ENCODE results near the gene RPTOR. TPM values are rescaled to one million over a fixed set of nuclear protein-coding genes. Genes with fewer than 3 reads are reported as not detected.
"Not testable (repeated sequence)": the region's sequence is repeated elsewhere in the genome, so short reads cannot be mapped to it uniquely, and the experiment has no call there.

The RPTOR gene
- total RNA-seq, 4 donors from 2014 or later, result 19.0 to 48.3 (median 27.3) TPM

DNA sequence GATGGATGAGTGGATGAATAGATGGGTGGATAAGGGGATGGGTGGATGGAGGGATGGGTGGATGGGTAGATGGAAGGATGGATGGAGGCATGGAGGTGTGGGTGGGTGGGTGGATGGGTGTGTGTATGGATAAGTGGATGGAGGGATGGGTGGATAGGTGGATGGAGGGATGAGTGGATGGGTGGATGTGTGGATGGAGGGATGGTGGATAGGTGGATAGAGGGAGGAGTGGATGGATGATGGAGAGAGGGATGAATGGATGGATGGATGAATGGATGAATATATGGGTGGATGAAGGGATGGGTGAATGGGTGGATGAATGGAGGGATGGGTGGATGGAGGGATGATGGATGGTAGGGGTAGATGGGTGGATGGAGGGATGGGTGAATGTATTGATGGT is 40.7 kb upstream of the RPTOR start:
- intact Hi-C loops (cut with DNase I; ENCODE audit: low total_unique reads), result no loop called here
- no peaks in the 10 kb centered on the region for H3K27me3 ChIP-seq
- TF ChIP-seq, protein P1, sequence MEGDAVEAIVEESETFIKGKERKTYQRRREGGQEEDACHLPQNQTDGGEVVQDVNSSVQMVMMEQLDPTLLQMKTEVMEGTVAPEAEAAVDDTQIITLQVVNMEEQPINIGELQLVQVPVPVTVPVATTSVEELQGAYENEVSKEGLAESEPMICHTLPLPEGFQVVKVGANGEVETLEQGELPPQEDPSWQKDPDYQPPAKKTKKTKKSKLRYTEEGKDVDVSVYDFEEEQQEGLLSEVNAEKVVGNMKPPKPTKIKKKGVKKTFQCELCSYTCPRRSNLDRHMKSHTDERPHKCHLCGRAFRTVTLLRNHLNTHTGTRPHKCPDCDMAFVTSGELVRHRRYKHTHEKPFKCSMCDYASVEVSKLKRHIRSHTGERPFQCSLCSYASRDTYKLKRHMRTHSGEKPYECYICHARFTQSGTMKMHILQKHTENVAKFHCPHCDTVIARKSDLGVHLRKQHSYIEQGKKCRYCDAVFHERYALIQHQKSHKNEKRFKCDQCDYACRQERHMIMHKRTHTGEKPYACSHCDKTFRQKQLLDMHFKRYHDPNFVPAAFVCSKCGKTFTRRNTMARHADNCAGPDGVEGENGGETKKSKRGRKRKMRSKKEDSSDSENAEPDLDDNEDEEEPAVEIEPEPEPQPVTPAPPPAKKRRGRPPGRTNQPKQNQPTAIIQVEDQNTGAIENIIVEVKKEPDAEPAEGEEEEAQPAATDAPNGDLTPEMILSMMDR (IDR thresholded peaks at IDR 0.05), result no peak
- no peak for TF ChIP-seq POLR2A (IDR thresholded peaks at IDR 0.05)
- H3K4me1 ChIP-seq, result peaks cover 2% of the 10 kb centered on the region in 2 donors
- no peak for DNase-seq
- H3K36me3 ChIP-seq, result no peaks in the 10 kb centered on the region
- H3K4me3 ChIP-seq, result no peak overlapping the region
- H3K27ac ChIP-seq, result no peak overlapping the region
- no peaks in the 10 kb centered on the region for H3K9me3 ChIP-seq

DNA sequence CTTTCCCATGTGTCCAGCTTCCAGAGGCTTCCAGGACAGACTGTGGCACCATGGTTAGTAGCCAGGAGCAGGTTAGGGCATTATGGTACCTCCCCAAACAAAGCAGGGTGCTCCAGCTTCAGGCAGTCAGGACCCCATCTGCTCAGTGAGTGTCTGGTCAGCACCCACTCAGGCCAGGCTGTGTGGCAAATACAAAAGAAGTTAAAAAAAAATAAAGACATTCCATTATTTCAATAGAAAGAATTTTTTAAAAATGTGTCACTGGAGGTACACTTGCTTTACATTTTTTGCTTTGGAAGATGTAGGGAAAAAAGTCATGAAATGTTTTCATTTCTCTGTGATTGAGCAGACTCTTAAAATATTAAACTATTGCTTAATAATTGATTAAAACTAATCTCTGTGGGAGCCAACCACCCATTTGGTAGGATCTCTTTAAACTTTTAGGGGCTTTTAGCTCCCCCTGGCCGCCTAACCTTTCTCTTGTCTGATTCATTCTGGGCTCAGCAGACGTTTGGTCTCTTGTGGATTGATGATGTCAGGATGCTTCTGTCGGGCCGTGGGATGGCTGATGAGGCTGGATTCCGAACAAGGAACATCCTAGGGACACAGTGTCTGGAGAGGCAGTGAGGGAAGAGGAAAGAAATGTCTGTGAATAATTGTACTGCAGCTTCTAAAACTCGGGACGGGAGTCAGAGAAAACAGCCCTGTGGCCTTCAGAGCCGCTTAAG is 39.8 kb upstream of the RPTOR start:
- intact Hi-C loops (cut with DNase I; ENCODE audit: low total_unique reads), result no loop called here
- no peak for DNase-seq
- H3K36me3 ChIP-seq, result no peaks in the 10 kb centered on the region

DNA sequence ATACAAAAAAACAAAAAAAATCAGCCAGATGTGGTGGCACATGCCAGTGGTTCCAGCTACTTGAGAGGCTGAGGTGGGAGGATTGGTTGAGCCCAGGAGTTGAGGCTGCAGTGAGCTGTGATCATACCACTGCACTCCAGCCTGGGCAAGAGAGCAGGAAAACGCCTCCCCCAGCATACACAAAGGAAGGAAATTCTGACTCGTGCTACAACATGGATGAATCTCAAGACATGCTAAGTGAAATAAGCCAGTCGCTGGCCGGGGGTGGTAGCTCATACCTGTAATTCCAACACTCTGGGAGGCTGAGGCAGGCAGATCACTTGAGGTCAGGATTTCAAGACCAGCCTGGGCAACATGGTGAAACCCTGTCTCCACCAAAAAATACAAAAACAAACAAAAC is 37.5 kb upstream of the RPTOR start:
- H3K4me1 ChIP-seq; H3K36me3 ChIP-seq; DNase-seq; H3K9me3 ChIP-seq; H3K27ac ChIP-seq; H3K4me3 ChIP-seq; intact Hi-C loops (cut with DNase I; ENCODE audit: low total_unique reads); H3K27me3 ChIP-seq: not testable (repeated sequence)

More for the DNA sequence above, 39.8 kb upstream of the RPTOR start:
- no peaks in the 10 kb centered on the region for H3K9me3 ChIP-seq
- H3K4me3 ChIP-seq, result no peak overlapping the region
- no peak overlapping the region for H3K27ac ChIP-seq
- TF ChIP-seq, protein P1 (IDR thresholded peaks at IDR 0.05), result no peak
- no peaks in the 10 kb centered on the region for H3K27me3 ChIP-seq
- no peaks in the 10 kb centered on the region for H3K4me1 ChIP-seq

DNA sequence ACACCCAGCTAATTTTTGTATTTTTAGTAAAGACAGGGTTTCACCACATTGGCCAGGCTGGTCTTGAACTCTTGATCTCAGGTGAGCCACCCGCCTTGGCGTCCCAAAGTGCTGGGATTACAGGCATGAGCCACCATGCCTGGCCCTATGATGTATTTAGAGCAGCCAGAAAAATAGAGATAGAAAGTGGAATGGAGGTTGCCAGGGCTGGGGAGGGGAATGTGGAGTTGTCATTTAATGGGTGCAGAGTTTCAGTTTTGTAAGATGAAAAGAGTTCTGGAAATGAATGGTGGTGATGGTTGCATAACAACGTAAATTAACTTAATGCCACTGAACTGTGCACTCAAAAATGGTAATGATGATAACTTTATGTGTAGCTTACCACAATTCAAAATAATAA is 36.7 kb upstream of the RPTOR start:
- intact Hi-C loops (cut with DNase I; ENCODE audit: low total_unique reads), result no loop called here
- Histone ChIP-seq H3K9me3 (no peaks in the 10 kb centered on the region), H3K36me3 (no peaks in the 10 kb centered on the region), H3K27ac (no peak overlapping the region), H3K4me1 (no peaks in the 10 kb centered on the region), H3K4me3 (no peak overlapping the region), H3K27me3 (no peaks in the 10 kb centered on the region)
- no peak for DNase-seq
- TF ChIP-seq POLR2A (IDR thresholded peaks at IDR 0.05), result no peak
- TF ChIP-seq, protein P1 (IDR thresholded peaks at IDR 0.05), result no peak

DNA sequence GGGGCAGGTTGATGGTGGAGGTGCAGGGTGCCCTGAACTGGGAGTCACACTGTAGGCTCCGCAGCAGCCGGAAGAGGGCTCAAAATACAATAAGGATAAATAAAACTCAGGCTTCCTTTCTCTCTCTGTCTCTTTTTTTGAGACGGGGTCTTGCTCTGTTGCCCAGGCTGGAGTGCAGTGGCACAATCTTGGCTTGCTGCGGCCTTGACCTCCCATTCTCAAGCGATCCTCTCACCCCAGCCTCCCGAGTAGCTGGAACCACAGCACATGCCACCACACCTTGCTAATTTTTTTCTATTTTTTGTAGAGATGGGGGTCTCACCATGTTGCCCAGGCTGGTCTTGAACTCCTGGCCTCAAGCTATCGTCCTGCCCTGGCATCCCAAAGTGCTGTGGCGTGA is 35.3 kb upstream of the RPTOR start:
- DNase-seq, result no peak
- no peaks in the 10 kb centered on the region for H3K36me3 ChIP-seq
- TF ChIP-seq POLR2A (IDR thresholded peaks at IDR 0.05), result no peak
- TF ChIP-seq, protein P1 (IDR thresholded peaks at IDR 0.05), result no peak
- H3K4me1 ChIP-seq, result no peaks in the 10 kb centered on the region
- H3K27me3 ChIP-seq, result no peaks in the 10 kb centered on the region
- no peaks in the 10 kb centered on the region for H3K9me3 ChIP-seq
- intact Hi-C loops (cut with DNase I; ENCODE audit: low total_unique reads), result no loop called here
- H3K4me3 ChIP-seq, result no peak overlapping the region
- no peak overlapping the region for H3K27ac ChIP-seq

DNA sequence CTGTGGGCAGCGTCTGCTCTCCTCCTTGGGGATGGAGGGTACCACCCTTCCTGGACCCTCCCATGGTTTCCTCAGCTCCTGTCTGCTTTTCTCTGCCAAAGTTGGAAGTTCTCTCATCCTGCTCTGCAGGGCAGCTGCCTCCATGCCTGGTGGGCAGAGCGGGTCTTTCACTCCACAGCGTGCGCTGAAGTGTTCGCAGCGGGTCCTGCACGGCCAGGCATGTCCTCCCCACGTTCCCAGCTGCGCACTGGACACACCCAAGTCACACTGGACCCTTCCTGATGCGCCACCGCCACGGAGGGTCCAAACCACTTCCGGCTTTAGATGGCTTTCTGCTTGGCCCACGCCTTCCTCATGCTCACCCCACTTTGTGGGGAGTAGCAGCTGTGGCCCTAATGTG is 34.5 kb upstream of the RPTOR start:
- no peak for TF ChIP-seq POLR2A (IDR thresholded peaks at IDR 0.05)
- TF ChIP-seq, protein P1 (IDR thresholded peaks at IDR 0.05), result no peak
- no peaks in the 10 kb centered on the region for H3K4me1 ChIP-seq

More for the DNA sequence above, 34.5 kb upstream of the RPTOR start:
- intact Hi-C loops (cut with DNase I; ENCODE audit: low total_unique reads), result no loop called here
- Histone ChIP-seq H3K4me3 (no peak overlapping the region), H3K36me3 (no peaks in the 10 kb centered on the region), H3K27me3 (no peaks in the 10 kb centered on the region), H3K27ac (no peak overlapping the region), H3K9me3 (no peaks in the 10 kb centered on the region)
- DNase-seq, result no peak
